HCT116 (cell line): ENCODE data around the gene SCUBE2. TPM values are rescaled to one million over a fixed set of nuclear protein-coding genes. Genes with fewer than 3 reads are reported as not detected.

Experiments
- ATAC-seq: fragments of 200-7000 bp; cut with Tn5 transposase; 2 replicates; pipeline ENCODE4 v1.9.1; 2020; ENCODE audit warnings: mild to moderate bottlenecking, moderate library complexity
- BruUV-seq: library from RNA; stranded (reverse); fragments of 400-500 nt; replicated peaks from 2 replicates; lab custom pipeline; 2021; lab: Mats Ljungman, UMichigan
- CTCF ChIA-PET: fragments of 300-600 bp; sonication (Branson Sonifier 250); formaldehyde crosslinking; loops from one replicate; lab custom pipeline; 2021; ENCODE audit warnings: antibody characterized with exemption; lab: Charles Lee
- POLR2A ChIA-PET: fragments of 300-600, 350-600 bp; sonication (Branson Sonifier 250); formaldehyde crosslinking; loops from one replicate; lab custom pipeline; 2021; ENCODE audit warnings: antibody characterized with exemption; lab: Charles Lee
- RAD21 ChIA-PET, 2 experiments: fragments of 300-600 bp; sonication (Branson Sonifier 250); formaldehyde crosslinking; loops; one replicate each; lab custom pipeline; 2023; ENCODE audit warnings: low total read pairs in 2 of 2; ENCODE audit not compliant: uncharacterized antibody in 2 of 2, unreplicated experiment in 2 of 2, low non-redundant PET in 1 of 2; lab: Charles Lee
- DNase-seq: peaks from one replicate; pipeline ENCODE4 v3.0.0-alpha.2; 2010; ENCODE audit warnings: low read depth, low spot score
- H2AFZ ChIP-seq: fragments of 200-600 bp; shearing (Covaris generic), sonication (generic); 2 replicates; pipeline ENCODE4 v1.6.1; 2017; ENCODE audit warnings: low read depth, mixed run types, mixed read lengths, antibody characterized with exemption, low read length; ENCODE audit not compliant: poor library complexity, severe bottlenecking
- H3K27ac ChIP-seq: 2 replicates; pipeline ENCODE4 v1.5.1; 2012; ENCODE audit warnings: low read depth, low read length
- H3K27me3 ChIP-seq: fragments of 200-600 bp; sonication (generic); 2 replicates; pipeline ENCODE4 v1.6.1; 2016; ENCODE audit warnings: mixed run types, low read length, mixed read lengths; ENCODE audit not compliant: insufficient read depth
- H3K36me3 ChIP-seq, 2 experiments: fragments of 200-500 bp in 1 of 2; fragments of 200-600 bp in 1 of 2; sonication (Bioruptor generic) in 1 of 2; sonication (generic) in 1 of 2; 2 replicates each; pipeline versions ENCODE4 v1.5.1 to v1.6.1; 2014 to 2016; ENCODE audit warnings: low read length in 2 of 2, inconsistent platforms in 1 of 2, mixed read lengths in 1 of 2, mixed run types in 1 of 2; ENCODE audit not compliant: insufficient read depth in 2 of 2, control insufficient read depth in 1 of 2
- H3K4me1 ChIP-seq, 2 experiments: fragments of 200-600 bp in 1 of 2; sonication (generic) in 1 of 2; 2 replicates each; pipeline versions ENCODE4 v1.5.1 to v1.6.1; 2012 to 2017; ENCODE audit warnings: low read length in 2 of 2, inconsistent platforms in 1 of 2, mild to moderate bottlenecking in 1 of 2, mixed read lengths in 1 of 2, mixed run types in 1 of 2, moderate library complexity in 1 of 2; ENCODE audit not compliant: insufficient read depth in 2 of 2, control insufficient read depth in 1 of 2
- H3K4me2 ChIP-seq: fragments of 200-600 bp; sonication (generic); 2 replicates; pipeline ENCODE4 v1.6.1; 2017; ENCODE audit warnings: mixed run types, low read length, mixed read lengths
- H3K4me3 ChIP-seq, 2 experiments: fragments of 200-600 bp in 1 of 2; sonication (generic) in 1 of 2; replicated peaks in 1 of 2; 2 replicates each; pipeline ENCODE4 v1.5.1; 2011 to 2016; ENCODE audit warnings: low read length in 2 of 2, control low read depth in 1 of 2, low read depth in 1 of 2, mild to moderate bottlenecking in 1 of 2, mixed read lengths in 1 of 2, mixed run types in 1 of 2
- H3K79me2 ChIP-seq: fragments of 200-600 bp; sonication (generic); 2 replicates; pipeline ENCODE4 v1.6.1; 2017; ENCODE audit warnings: mild to moderate bottlenecking, mixed run types, low read length, moderate library complexity, mixed read lengths; ENCODE audit not compliant: insufficient read depth
- H3K9ac ChIP-seq: fragments of 200-600 bp; sonication (generic); 2 replicates; pipeline ENCODE4 v1.6.1; 2016; ENCODE audit warnings: low read length, mixed read lengths
- H3K9me2 ChIP-seq: fragments of 200-600 bp; sonication (generic), shearing (Covaris generic); 2 replicates; pipeline ENCODE4 v1.6.1; 2017; ENCODE audit warnings: mixed run types, mild to moderate bottlenecking, moderate library complexity; ENCODE audit not compliant: insufficient read depth
- H3K9me3 ChIP-seq, 2 experiments: fragments of 200-500 bp in 1 of 2; fragments of 200-600 bp in 1 of 2; sonication (Bioruptor generic) in 1 of 2; sonication (generic) in 1 of 2; 2 replicates each; pipeline ENCODE4 v1.6.1; 2014 to 2017; ENCODE audit warnings: low read length in 2 of 2, mixed read lengths in 2 of 2, inconsistent platforms in 1 of 2, low read depth in 1 of 2, mild to moderate bottlenecking in 1 of 2, mixed run types in 1 of 2, moderate library complexity in 1 of 2; ENCODE audit not compliant: control insufficient read depth in 1 of 2, insufficient read depth in 1 of 2
- H4K20me1 ChIP-seq: fragments of 200-600 bp; sonication (generic), shearing (Covaris generic); 2 replicates; pipeline ENCODE4 v1.6.1; 2017; ENCODE audit warnings: mixed run types, mild to moderate bottlenecking, moderate library complexity; ENCODE audit not compliant: insufficient read depth
- CBX3 ChIP-seq: IDR thresholded peaks from 2 replicates; pipeline ENCODE4 v1.6.1; 2012; ENCODE audit warnings: low read depth
- CEBPB ChIP-seq: IDR thresholded peaks from 2 replicates; pipeline ENCODE4 v1.6.1; 2012; ENCODE audit warnings: low read depth
- CTCF ChIP-seq, 3 experiments: fragments of 200-600 bp in 1 of 3; sonication (generic) in 1 of 3; IDR thresholded peaks in 2 of 3; conservative IDR thresholded peaks in 1 of 3; 2 replicates each; pipeline ENCODE4 v1.5.1; 2012 to 2017; ENCODE audit warnings: low read depth in 2 of 3, low read length in 2 of 3, antibody characterized with exemption in 1 of 3, borderline replicate concordance in 1 of 3, control low read depth in 1 of 3, mild to moderate bottlenecking in 1 of 3, mixed read lengths in 1 of 3, mixed run types in 1 of 3, moderate library complexity in 1 of 3; ENCODE audit not compliant: insufficient read depth in 1 of 3
- EGR1 ChIP-seq: IDR thresholded peaks from 2 replicates; pipeline ENCODE4 v1.6.1; 2012; ENCODE audit warnings: low read depth
- ELF1 ChIP-seq: IDR thresholded peaks from 2 replicates; pipeline ENCODE4 v1.6.1; 2012; ENCODE audit warnings: low read depth, borderline replicate concordance
- EZH2 ChIP-seq: fragments of 200-600 bp; sonication (generic); IDR thresholded peaks from 2 replicates; pipeline ENCODE4 v1.6.1; 2017; ENCODE audit warnings: antibody characterized with exemption, mixed run types
- JUND ChIP-seq: IDR thresholded peaks from 2 replicates; pipeline ENCODE4 v1.6.1; 2012
- MAX ChIP-seq: IDR thresholded peaks from 2 replicates; pipeline ENCODE4 v1.6.1; 2012
- POLR2A ChIP-seq: IDR thresholded peaks from 2 replicates; pipeline ENCODE4 v1.7.0; 2011; ENCODE audit warnings: borderline replicate concordance; ENCODE audit not compliant: insufficient read depth, insufficient read length; ENCODE audit errors: extremely low read depth
- TCF7L2 ChIP-seq: IDR thresholded peaks from 2 replicates; pipeline ENCODE4 v1.7.0; 2011; ENCODE audit warnings: borderline replicate concordance, inconsistent platforms; ENCODE audit not compliant: insufficient read depth, insufficient read length; ENCODE audit errors: extremely low read depth
- YY1 ChIP-seq: IDR thresholded peaks from 2 replicates; pipeline ENCODE4 v1.6.1; 2011; ENCODE audit warnings: low read length, low read depth, moderate library complexity, mild to moderate bottlenecking; ENCODE audit not compliant: insufficient replicate concordance; ENCODE audit errors: extremely low read depth
- ZFX ChIP-seq: fragments of 450-650 bp; IDR thresholded peaks from 2 replicates; pipeline ENCODE4 v1.6.1; 2017
- intact Hi-C: fragments of 100-400 bp; cut with micrococcal nuclease; formaldehyde crosslinking; loops from 2 replicates; pipeline ENCODE4 v1.10.0; 2022
- total RNA-seq: library from RNA; stranded (reverse); gene quantifications from one replicate; pipeline ENCODE4 v1.2.1, GENCODE V29; 2021; ENCODE audit not compliant: unreplicated experiment
- TF ChIP-seq, protein P1 (sequence below): IDR thresholded peaks from 2 replicates; pipeline ENCODE4 v1.6.1; 2012; ENCODE audit warnings: low read depth
- TF ChIP-seq, protein P2 (sequence below): IDR thresholded peaks from 2 replicates; pipeline ENCODE4 v1.6.1; 2011; ENCODE audit warnings: mild to moderate bottlenecking, low read length, moderate library complexity; ENCODE audit not compliant: insufficient replicate concordance; ENCODE audit errors: extremely low read depth

SCUBE2 gene
- total RNA-seq, 1 experiment from 2014 or later = 1.3 TPM

DNA sequence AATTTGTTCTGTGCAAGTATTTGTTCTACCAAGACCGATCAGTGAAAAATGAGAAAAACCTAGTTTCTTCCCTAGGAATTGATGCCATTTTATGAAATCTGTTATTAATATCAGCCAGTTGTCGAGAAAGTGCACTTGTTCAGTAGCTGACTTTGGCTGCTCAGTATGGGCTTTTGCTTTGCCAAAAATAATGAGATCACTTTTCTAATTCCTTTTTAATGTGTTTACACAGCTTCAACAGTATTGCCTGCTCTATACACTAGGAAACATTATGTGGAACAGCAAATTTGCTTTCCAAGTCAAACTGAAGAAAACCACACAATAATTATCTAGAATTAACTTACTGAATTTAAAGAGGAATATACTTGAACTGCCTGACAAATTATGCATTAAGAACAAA is 34.4 kb downstream of the SCUBE2 start:
- intact Hi-C loops = no loop called here
- no peak for TF ChIP-seq ELF1
- TF ChIP-seq MAX = no peak
- TF ChIP-seq EZH2 = no peak
- no peak for TF ChIP-seq TCF7L2
- TF ChIP-seq CTCF (IDR thresholded peaks at IDR 0.05 in 2 of 3, conservative IDR thresholded peaks at IDR 0.05 in 1 of 3; ENCODE audit: borderline replicate concordance in 1 of 3, insufficient read depth in 1 of 3, low read depth in 2 of 3, low read length in 2 of 3) = no peak
- no peak for TF ChIP-seq CBX3
- TF ChIP-seq, all 23 proteins: peak for 0
- Histone ChIP-seq H3K4me3 (no peak overlapping the region), H3K36me3 (no peaks in the 10 kb centered on the region), H4K20me1 (no peaks in the 10 kb centered on the region), H3K9me3 (no peaks in the 10 kb centered on the region), H3K9me2 (no peaks in the 10 kb centered on the region), H3K27me3 (no peaks in the 10 kb centered on the region), H3K27ac (no peak overlapping the region), H3K9ac (no peak overlapping the region), H3K4me1 (no peaks in the 10 kb centered on the region), H3K4me2 (no peak overlapping the region), H3K79me2 (no peaks in the 10 kb centered on the region), H2AFZ (no peak overlapping the region)
- RAD21 ChIA-PET = no interaction called here
- ATAC-seq (no peak), DNase-seq (no peak)
- POLR2A ChIA-PET = no interaction called here
- CTCF ChIA-PET = no interaction called here
- no TSS peak for BruUV-seq

DNA sequence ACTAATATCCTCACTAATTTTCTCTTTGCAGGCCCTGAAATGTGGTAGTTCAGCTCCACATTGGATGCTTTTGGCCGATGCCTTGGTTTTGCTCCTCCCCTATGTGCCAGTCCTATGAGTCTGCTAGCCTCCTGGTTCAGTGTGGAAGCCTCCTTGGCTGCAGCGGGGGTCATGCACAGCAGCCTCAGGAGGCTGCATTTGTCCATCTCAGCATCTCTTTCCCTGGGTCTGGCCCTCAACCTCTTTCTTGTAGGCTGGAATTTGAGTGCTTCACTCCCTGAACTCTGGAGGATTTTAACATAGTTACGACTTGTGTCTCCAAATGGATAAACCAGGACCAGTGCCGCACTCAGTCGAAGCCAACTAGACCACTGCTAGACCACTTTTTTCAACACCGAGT is 34.9 kb downstream of the SCUBE2 start:
- H3K9me3 ChIP-seq = no peaks in the 10 kb centered on the region
- no TSS peak for BruUV-seq
- ChIA-PET CTCF (no interaction called here), POLR2A (no interaction called here), RAD21 (no interaction called here)
- no peaks in the 10 kb centered on the region for H3K9me2 ChIP-seq
- no peak overlapping the region for H3K9ac ChIP-seq
- DNase-seq (no peak), ATAC-seq (no peak)
- no peaks in the 10 kb centered on the region for H3K79me2 ChIP-seq
- H2AFZ ChIP-seq = no peak overlapping the region
- no peak overlapping the region for H3K4me2 ChIP-seq
- H3K4me3 ChIP-seq = no peak overlapping the region
- intact Hi-C loops = no loop called here
- no peaks in the 10 kb centered on the region for H3K4me1 ChIP-seq
- H4K20me1 ChIP-seq = no peaks in the 10 kb centered on the region
- no peaks in the 10 kb centered on the region for H3K27me3 ChIP-seq
- no peaks in the 10 kb centered on the region for H3K36me3 ChIP-seq
- no peak overlapping the region for H3K27ac ChIP-seq
- TF ChIP-seq JUND = no peak
- no peak for TF ChIP-seq YY1
- TF ChIP-seq, protein P1, sequence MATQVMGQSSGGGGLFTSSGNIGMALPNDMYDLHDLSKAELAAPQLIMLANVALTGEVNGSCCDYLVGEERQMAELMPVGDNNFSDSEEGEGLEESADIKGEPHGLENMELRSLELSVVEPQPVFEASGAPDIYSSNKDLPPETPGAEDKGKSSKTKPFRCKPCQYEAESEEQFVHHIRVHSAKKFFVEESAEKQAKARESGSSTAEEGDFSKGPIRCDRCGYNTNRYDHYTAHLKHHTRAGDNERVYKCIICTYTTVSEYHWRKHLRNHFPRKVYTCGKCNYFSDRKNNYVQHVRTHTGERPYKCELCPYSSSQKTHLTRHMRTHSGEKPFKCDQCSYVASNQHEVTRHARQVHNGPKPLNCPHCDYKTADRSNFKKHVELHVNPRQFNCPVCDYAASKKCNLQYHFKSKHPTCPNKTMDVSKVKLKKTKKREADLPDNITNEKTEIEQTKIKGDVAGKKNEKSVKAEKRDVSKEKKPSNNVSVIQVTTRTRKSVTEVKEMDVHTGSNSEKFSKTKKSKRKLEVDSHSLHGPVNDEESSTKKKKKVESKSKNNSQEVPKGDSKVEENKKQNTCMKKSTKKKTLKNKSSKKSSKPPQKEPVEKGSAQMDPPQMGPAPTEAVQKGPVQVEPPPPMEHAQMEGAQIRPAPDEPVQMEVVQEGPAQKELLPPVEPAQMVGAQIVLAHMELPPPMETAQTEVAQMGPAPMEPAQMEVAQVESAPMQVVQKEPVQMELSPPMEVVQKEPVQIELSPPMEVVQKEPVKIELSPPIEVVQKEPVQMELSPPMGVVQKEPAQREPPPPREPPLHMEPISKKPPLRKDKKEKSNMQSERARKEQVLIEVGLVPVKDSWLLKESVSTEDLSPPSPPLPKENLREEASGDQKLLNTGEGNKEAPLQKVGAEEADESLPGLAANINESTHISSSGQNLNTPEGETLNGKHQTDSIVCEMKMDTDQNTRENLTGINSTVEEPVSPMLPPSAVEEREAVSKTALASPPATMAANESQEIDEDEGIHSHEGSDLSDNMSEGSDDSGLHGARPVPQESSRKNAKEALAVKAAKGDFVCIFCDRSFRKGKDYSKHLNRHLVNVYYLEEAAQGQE = no peak
- TF ChIP-seq CEBPB = no peak
- no peak for TF ChIP-seq POLR2A
- TF ChIP-seq EGR1 = no peak
- TF ChIP-seq, protein P2, sequence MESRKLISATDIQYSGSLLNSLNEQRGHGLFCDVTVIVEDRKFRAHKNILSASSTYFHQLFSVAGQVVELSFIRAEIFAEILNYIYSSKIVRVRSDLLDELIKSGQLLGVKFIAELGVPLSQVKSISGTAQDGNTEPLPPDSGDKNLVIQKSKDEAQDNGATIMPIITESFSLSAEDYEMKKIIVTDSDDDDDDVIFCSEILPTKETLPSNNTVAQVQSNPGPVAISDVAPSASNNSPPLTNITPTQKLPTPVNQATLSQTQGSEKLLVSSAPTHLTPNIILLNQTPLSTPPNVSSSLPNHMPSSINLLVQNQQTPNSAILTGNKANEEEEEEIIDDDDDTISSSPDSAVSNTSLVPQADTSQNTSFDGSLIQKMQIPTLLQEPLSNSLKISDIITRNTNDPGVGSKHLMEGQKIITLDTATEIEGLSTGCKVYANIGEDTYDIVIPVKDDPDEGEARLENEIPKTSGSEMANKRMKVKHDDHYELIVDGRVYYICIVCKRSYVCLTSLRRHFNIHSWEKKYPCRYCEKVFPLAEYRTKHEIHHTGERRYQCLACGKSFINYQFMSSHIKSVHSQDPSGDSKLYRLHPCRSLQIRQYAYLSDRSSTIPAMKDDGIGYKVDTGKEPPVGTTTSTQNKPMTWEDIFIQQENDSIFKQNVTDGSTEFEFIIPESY = no peak
- TF ChIP-seq ZFX = no peak
